Brain pericyte (primary cell): ENCODE data around the gene FBXL20.
"Not testable (repeated sequence)": the region's sequence is repeated elsewhere in the genome, so short reads cannot be mapped to it uniquely, and the experiment has no call there.

Experiments used
- DNase-seq: peaks from one replicate; pipeline ENCODE4 v3.0.0-alpha.2; 2012; ENCODE audit warnings: low read depth, low spot score

The FBXL20 gene

DNA sequence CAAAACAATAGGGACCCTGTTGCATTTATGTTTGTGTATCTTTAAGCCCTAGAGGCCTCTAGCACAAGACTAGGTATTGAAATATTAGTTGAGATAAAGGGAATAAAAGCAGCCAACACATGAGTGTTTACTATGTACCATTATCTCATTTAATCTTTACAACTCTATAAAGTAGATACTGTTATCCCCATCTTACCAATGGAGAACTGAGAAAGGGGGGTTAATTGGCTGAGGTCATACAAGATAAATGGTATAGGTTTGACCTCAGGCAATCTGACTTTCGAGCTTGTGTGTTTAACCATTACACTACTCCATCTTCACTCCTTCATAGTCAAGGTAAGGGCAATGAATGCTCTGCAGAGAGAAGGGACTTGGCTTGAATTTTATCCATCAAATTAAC, 149.4 kb downstream of the FBXL20 start:
- DNase-seq, result no peak

DNA sequence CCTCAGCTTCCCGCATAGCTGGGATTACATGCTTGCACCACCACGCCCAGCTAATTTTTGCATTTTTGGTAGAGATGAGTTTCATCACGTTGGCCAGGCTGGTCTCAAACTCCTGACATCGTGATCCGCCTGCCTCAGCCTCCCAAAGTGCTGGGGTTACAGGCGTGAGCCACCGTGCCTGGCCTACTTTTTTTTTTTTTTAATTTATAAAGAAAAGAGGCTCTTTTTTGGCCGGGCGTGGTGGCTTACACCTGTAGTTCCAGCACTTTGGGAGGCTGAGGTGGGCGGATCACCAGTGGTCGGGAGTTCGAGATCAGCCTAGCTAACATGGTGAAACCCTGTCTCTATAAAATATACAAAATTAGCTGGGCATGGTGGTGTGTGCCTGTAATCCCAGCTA, 151.3 kb downstream of the FBXL20 start:
- not testable (repeated sequence) for DNase-seq

DNA sequence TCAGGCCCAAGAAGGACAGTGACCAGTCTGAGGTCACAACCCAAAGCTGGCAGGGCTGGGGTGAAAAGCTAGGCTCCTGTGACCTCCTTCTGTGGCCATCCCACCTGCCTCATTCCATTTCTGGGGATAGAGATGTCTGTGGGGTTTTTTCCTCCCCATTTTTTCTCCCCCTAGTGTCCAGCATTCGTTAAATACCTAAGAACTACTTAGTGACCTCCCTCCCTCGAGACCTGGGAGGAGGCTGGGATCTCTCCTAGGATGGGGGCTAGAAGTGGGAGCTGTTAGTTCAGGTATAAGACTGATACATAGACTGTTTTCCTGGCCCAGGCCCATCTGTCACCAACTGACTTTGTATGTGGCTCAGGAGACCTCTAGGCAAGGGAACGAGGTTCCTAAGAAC, 155.2 kb downstream of the FBXL20 start:
- DNase-seq, result no peak

DNA sequence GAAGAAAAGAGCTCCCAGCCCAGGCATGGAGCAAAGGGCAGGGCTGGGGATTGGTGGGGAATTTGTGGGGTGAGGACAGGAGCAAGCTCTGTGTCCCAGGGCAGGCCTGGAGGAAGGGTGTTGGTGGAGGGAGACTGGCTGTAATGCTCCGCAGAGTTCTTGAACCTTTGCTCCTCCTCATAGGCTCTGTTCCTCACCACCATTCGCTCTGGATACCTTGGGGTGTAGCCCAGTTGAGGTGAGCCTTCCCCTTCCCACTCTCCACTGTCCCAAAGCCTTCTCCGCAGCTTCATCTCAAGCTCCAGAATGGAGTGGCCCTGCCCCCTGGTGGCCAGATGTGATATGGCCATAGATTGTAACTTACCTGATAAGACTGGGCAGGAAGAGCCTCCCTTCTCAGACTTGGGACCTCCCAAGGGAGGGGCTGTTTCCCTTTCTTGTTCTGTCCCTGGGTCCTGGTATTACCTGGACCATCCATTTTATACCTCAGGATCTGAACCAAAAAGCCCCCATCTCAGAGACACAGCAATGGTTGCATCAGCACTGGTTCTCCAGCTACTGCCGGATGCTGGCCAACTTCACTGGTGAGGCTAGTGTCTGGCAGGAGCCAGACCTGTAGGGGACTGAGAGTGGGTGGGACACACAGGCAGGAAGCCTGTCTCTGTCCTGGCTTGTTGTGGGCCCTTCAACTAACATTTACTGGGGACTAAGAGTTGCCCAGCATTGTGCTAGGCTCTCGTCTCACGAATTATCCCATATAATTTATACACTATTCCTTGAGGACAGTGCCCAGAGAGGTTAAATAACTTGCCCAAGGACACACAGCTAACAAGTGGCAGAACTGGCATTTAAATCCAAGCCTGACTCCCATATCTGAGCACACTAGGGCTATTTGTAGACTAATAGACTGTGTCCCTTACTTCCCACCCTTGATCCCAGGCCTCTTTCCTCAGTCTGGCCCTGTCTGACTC, 156.5 kb downstream of the FBXL20 start:
- DNase-seq, result peak; percentile 55

DNA sequence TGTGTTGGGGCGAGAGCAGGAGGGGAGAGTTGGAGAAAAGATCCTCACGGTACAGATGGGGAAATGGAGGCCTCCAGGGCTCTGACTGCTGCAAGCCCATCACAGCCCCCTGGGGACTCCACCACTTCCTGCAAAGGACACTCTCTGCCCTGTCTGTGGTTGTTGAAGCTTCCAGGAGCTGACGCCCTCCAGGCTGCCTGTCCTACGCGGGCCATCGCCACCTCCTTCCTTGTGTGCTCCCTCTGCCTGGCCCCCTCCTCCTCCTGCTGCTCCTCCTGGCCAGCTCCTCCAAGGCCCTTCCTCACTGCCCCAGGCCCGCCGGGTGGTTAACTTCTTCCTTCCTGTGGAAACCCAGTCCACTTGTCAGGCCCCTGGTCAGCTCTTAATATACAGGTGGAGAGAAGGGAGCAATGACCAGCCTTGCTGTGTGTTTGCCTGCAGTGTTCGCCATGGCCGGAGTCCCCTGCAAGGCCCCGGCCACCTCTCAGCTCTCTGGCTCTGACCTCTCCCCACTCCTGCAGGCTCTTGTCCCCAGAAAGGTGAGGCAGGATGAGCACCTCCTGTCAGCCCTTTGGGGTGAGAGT, 157.3 kb downstream of the FBXL20 start:
- no peak for DNase-seq

DNA sequence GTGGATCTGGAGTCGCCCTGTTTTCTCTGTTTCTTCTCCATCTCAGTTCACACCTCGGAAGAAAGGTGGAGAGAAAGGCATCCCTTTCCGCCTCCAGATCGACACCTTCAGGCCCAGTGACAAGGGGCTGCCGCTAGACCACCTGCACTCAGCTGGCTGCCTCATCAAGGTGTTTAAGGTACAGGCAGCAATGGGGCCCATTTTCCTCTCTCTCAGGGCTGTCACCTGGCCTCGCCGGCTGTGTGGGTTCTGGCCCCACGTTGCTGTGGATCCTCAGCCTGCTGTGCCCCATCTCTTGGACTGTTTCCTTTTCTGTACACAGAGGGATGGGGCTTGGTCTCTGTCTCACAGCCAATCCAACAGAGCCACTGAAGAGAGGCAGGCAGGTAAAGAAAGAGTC, 158.3 kb downstream of the FBXL20 start:
- no peak for DNase-seq

DNA sequence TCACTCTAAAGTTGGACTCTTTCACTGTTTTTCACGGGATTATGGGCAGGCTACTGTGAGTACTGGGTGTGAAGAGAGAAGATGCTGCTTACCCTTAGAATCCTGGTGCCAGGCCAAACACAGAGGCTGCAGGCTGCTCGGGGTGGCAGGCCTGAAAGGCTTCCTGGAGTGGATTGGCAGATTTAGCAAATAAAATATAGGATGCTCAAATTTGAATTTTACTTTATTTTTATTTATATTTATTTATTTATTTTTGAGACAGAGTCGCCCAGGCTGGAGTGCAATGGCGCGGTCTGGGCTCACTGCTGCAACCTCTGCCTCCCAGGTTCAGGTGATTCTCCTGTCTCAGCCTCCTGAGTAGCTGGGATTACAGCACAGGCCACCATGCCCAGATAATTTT, 160.8 kb downstream of the FBXL20 start:
- DNase-seq, result no peak

DNA sequence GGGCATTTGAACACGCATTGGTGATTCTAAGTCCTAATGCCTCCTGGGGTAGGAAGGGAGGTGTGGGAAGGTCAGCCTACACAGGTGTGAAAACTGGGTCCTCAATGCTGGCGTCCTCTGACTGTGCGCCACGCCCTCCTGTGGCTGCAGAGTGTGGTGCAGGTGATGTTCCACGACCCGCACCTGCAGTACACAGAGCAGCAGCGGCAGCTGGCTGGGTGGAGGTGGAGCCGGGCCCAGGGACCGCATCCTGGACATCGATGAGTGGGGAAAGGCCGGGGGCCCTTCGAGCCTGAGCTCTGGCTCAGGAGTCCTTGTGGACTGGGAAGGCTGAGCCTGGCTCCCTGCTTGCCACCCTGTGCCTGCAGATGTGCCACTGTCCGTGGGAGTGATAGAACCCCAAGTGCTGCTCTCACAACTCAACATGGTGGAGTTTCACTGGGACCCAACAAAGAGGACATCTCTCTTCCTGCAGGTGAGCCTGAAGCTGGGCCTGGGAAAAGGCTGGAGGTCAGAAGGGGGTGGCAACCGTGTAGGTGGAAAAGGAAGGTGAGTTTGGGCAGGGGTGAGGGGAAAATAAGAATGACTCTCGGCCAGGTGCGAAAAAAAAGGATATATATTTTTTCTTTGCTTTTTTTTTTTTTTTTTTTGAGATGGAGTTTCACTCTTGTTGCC, 161.6 kb downstream of the FBXL20 start:
- DNase-seq, result no peak

DNA sequence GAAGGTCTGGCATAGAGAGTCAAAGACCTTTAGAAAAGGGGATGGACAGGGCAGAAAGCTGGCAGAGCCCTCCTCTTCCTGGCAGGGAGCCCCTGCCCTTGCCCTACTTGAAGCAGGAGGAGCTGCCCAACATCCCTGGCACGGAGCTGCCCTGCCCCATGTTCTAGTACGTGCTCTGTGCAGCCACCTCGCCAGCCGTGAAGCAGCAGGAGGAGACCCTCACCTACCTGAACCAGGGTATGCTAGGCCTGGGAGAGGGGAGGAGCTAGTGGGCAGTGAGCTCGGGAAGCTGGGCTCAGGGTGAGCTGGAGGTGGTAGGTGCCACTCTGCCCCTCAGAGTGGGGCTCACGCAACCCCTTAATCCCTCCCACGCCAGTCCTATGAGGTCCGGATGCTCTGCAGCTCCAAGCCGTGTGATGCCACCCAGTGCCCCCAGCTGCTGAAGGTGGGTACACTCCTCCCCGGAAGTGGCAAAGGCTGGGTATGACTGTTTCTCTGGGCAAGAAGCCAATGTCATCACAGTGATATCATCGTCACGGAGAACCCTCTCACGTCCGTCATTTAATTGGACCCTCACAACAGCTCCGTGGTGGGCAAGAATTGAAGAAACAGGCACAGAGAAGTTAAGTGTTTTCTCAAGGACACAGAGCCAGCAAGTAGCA, 163.0 kb downstream of the FBXL20 start:
- no peak for DNase-seq

DNA sequence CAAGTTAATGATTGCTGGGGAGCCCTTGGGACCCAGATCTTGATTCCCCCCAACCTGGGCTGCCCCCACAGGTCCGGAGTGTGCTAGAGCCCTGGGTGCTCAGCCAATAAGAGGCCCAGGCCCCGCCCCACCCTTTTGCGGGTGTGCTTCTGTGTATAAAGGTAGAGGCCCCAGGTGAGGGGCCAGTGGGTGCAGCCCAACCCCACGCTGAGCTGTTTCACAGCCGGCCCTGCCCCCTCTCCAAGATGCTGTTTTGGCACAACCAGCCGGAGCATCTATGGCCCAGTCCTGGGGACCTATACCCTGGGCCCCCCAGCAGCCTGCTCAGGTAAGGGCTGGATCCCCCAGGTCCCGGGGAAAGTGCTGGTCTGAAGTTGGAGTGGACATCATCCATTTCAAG, 163.8 kb downstream of the FBXL20 start:
- DNase-seq, result no peak

DNA sequence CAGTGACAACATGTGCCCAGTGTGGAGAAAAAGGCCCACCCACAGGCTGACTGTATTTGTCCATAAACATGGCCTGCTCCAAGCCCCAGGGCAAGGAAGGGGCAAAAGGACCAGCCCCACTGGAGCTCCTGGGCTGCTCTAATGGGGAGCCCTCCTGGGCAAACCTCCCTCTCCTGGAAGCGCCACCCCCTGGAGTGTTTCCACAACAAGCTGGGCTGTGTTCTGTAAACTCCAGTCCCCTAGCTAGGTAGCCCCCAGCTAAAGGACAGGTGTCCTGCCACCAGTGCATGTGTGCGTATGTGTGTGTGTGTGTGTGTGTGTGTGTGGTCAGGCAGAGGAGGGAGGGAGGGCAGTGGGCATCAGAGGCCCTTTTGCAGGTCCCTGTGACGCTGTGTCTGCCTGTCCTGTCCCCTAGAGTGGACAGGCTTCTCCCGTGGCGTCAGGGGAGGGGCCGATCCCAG, 164.4 kb downstream of the FBXL20 start:
- DNase-seq, result no peak

DNA sequence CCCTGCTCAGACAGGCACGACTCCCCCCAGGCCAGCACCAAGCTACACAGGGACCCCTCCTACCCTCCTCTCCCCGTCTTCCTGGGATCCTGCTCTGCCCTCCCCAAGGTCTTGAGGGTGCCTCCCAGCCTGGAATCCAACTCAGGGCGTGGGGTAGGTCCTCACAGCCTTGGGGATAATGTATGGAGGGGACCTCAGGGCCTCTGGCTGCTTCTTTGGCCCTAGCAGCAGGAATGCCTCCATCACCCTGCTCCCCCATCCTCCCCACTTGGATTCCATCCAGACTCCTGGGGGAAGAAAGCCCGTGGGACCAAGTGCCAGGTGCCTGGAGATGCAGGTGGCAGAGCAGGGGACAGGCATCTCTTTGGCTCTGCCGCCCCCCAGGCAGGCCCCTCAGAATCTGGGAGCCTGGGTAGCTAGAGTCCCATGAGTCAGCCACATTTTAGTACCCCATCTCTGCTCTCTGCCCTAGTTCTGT, 164.9 kb downstream of the FBXL20 start:
- DNase-seq, result no peak

DNA sequence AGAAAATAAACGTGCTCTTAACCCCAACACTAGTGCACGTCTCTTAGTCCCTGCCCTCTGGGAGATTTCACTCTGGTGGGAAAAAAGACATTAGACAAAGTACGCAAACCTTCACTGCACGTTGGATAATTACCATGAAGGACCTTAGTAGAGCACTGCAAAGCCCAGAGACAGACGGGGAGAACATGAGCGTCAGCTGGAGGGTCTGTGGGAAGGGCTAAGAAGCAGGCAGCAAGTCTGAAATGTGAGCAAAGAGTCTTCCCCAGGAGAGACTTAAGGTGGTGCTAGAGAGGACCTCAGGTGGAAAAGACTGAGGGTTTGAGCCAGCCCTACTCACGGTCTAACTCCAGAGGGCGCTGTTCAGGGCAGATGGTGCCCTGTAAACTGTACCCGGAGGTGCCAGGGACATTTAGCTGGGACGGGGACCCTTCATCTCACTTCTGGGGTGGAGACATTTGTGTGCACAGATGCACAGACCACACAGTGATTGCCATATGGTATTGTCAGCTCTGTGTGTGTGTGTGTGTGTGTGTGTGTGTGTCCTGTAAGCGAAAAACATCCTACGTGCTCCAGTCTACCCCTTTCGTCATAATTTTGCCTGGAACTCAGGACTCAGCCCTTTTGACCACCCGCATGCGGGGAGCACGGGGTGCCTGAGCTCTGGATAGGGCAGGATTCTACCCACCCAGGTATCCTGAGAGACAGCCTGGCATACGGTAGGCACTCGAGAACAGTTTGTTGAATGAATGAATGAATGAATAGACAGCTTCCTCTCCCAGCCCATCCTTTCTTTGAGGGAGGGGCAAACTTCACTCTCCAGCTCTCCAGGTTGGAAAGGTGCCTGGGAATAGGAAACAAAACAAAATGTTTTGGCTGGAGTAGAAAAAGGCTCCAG, 165.6 kb downstream of the FBXL20 start:
- DNase-seq, result no peak

DNA sequence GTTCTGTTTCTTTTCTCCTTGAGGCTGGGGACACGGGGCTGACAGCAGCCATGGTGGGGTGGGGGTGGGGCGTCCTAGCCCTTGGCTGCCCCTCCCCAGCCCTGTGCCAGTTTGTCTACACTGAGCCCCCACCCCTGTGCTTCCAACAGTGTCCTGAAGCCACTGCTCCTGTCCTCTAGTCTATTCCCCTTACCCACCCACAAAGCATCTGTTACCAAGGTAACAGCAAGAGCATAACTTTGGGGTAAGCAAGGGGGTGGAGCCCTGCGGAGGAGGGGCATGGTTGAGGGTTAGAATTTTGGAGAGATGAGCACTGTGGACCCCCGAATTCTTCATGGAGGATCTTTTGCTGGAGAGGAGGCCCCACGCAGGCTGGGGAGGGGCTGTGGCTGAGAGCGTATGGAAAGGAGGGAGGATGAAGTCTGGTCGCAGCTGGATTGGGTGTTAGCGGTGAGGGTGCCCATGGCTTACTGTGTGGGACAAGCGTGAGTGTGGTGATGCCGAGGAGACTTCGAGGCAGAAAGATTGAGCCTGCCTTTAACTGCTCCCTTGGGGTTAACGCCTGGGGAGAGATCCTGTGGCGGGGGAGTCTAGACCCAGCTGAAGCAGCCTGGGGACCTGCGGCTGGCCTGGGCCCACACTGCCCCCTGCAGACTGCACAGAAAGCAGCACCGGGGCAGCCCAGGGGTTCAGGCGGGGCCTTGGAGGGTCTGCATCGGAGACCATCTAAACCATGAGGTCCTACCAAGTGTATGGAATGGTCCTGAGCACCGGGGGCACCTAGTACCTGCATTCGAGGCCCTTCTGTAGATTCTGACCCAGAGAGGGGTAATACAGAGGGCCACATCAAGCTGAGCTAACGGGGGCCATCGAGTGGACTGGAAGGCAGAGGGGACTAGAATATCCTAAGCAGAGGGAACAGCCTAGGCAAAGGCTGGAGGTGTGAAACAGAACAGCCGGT, 169.6 kb downstream of the FBXL20 start:
- no peak for DNase-seq

DNA sequence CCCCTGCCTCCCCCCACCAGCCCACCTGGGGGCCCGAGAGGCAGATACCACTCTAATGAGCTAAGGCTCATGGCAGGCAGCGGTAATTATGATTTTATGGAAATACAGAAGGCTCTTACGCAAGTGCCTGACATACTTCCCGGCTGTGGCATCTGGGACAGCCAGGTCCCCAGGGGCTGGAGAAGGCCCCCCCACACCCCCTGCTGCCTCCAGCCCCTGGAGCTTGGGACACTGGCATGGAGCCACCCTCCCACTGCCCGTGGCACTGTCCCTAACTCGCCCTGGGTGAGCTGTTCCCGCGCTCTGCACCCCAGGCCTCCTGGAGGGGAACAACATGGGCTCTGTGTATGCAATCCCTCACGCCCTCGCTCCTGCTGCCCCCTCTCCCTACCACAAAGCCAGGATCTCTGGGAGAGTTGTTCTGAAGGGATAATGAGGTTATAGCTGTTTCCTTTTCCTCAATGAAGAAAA, 170.3 kb downstream of the FBXL20 start:
- DNase-seq, result no peak

DNA sequence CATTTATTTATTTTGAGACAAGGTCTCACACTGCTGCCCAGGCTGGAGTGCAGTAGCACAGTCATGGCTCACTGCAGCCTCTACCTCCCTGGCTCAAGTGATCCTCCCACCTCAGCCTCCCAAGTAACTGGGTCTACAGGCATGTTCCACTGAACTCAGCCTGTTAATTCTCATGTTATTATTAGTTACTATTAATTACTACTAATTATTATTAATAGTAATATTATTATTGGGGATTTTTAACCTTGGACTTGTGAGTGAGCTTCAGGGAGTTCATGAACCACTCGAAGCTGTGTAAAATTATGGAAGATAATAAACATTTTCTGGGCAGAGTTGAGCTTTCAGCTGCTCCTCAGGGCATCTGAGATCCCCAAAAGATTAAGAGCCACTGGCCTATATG, 171.1 kb downstream of the FBXL20 start:
- no peak for DNase-seq

DNA sequence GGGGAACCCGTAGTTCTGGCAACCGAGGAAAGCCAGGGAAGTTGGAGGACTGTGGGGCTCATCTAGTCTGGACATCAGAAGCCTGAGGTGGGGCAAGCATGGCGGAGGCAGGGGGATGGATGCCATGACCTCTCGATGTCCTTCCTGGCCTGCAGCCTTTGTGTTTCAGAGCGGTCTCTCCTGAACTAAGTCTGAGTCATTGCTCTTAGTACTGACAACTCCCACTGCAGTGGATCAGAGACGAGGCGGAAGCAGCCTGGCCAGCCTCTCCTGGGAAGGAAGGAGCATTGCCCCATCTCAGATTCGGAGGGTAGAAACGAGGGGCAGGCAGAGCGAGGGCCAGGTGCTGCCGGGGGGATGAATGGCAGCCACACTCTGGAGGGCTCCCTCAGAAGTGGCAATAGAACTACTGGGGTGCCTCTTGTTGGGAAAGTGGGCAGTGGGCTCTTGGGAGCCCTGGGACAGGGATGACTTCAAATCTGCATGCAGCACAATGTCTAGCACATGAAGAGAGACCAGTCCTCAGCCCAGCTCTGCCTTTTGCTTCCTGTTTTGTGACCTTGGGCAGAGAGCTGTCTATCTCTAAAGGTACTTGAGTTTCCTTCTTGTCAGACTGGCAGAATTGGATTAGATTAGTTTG, 172.0 kb downstream of the FBXL20 start:
- DNase-seq, result no peak

DNA sequence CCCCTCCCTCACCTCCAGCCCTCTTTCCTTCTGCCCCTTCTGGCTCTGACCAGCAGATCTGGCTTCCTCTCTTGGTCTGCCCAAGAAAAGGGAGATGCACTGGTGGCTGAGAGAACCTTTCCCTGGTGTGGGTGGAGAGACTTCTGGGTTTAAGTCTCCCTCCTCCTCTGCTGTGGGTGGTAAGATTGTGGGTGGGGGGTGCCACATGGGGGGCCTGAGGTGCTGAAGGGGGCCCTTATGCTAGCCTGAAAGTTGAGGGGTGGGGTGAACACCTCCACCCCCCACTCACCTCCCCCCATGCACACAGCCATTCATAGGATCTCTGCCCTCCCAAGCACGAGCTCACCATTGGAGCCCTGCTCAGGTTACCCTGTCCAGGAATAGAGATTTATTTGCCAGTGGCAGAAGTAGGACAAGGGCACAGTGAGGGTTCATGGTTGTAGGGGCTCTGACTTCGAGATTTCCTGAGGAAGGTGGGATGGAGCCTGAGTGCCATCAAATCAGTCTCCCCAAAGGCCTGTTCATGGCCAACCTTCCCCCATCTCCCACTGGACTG, 174.0 kb downstream of the FBXL20 start:
- no peak for DNase-seq
